PC-9 (cell line): ENCODE measurements around the gene MADCAM1. TPM values are rescaled to one million over a fixed set of nuclear protein-coding genes. Genes with fewer than 3 reads are reported as not detected.

Source experiments
- BruUV-seq: library from RNA; stranded (reverse); fragments of 400-500 nt; replicated peaks from 2 replicates; lab custom pipeline; 2021; lab: Mats Ljungman, UMichigan
- CTCF ChIA-PET: fragments of 300-600 bp; sonication (Branson Sonifier 250); formaldehyde crosslinking; loops from one replicate; lab custom pipeline; 2022; ENCODE audit warnings: antibody characterized with exemption; lab: Charles Lee
- POLR2A ChIA-PET: fragments of 300-600 bp; sonication (Branson Sonifier 250); formaldehyde crosslinking; loops from one replicate; lab custom pipeline; 2022; ENCODE audit warnings: antibody characterized with exemption; ENCODE audit not compliant: unreplicated experiment; lab: Charles Lee
- DNase-seq, 2 experiments: peaks; one replicate each; pipeline versions ENCODE4 v3.0.0 to v3.0.0-alpha.2; 2015 to 2022; ENCODE audit warnings: mixed read lengths in 1 of 2
- H2AFZ ChIP-seq: fragments of 200-600 bp; sonication (generic); 2 replicates; pipeline ENCODE4 v1.8.1; 2017; ENCODE audit warnings: antibody characterized with exemption
- H3F3A ChIP-seq: fragments of 200-600 bp; sonication (generic); 2 replicates; pipeline ENCODE4 v1.8.1; 2017; ENCODE audit warnings: antibody characterized with exemption, mild to moderate bottlenecking, low read depth; ENCODE audit not compliant: insufficient read depth
- H3K27ac ChIP-seq: fragments of 200-600 bp; sonication (generic); 2 replicates; pipeline ENCODE4 v1.6.1; 2016; ENCODE audit warnings: mixed run types
- H3K27me3 ChIP-seq: fragments of 200-600 bp; sonication (generic); 2 replicates; pipeline ENCODE4 v1.6.1; 2016; ENCODE audit warnings: low read depth, mixed run types; ENCODE audit not compliant: insufficient read depth
- H3K36me3 ChIP-seq: fragments of 200-600 bp; sonication (generic); 2 replicates; pipeline ENCODE4 v1.6.1; 2016; ENCODE audit warnings: low read depth, mixed run types
- H3K4me1 ChIP-seq: fragments of 200-600 bp; sonication (generic); replicated peaks from 2 replicates; pipeline ENCODE4 v1.6.1; 2016; ENCODE audit warnings: mixed run types; ENCODE audit not compliant: insufficient read depth
- H3K4me2 ChIP-seq: fragments of 200-600 bp; sonication (generic); 2 replicates; pipeline ENCODE4 v1.6.1; 2017; ENCODE audit warnings: mixed run types
- H3K4me3 ChIP-seq: fragments of 200-600 bp; sonication (generic); 2 replicates; pipeline ENCODE4 v1.6.1; 2016; ENCODE audit warnings: mixed run types
- H3K79me2 ChIP-seq: fragments of 200-600 bp; sonication (generic); 2 replicates; pipeline ENCODE4 v1.6.1; 2017; ENCODE audit warnings: low read depth, mixed run types
- H3K9me2 ChIP-seq: fragments of 200-600 bp; sonication (generic); 2 replicates; pipeline ENCODE4 v1.8.1; 2017; ENCODE audit warnings: mild to moderate bottlenecking; ENCODE audit not compliant: insufficient read depth
- H3K9me3 ChIP-seq: fragments of 200-600 bp; sonication (generic); 2 replicates; pipeline ENCODE4 v1.8.1; 2016; ENCODE audit warnings: low read depth; ENCODE audit not compliant: insufficient read depth
- H4K20me1 ChIP-seq: fragments of 200-600 bp; sonication (generic); 2 replicates; pipeline ENCODE4 v1.8.1; 2017; ENCODE audit not compliant: insufficient read depth
- CTCF ChIP-seq: fragments of 200-600 bp; sonication (generic); conservative IDR thresholded peaks from 2 replicates; pipeline ENCODE4 v1.6.1; 2017; ENCODE audit warnings: mixed run types, antibody characterized with exemption, mild to moderate bottlenecking, moderate library complexity
- EZH2 ChIP-seq: fragments of 200-600 bp; sonication (generic); IDR thresholded peaks from 2 replicates; pipeline ENCODE4 v1.8.0; 2017; ENCODE audit warnings: antibody characterized with exemption, low read depth
- intact Hi-C: fragments of 100-400 bp; cut with micrococcal nuclease; formaldehyde crosslinking; loops from one replicate; pipeline ENCODE4 v1.10.0; 2022; ENCODE audit not compliant: unreplicated experiment
- total RNA-seq: library from RNA; stranded (reverse); gene quantifications from 2 replicates; pipeline ENCODE4 v1.2.3, GENCODE V29; 2021

The MADCAM1 gene
- total RNA-seq, 1 experiment from 2014 or later: 1.1 TPM

GRCh38 chr19:485077-485476 lies 11.2 kb upstream of the MADCAM1 start:
- BruUV-seq: no TSS peak
- H4K20me1 ChIP-seq: no peaks in the 10 kb centered on the region
- intact Hi-C loops: no loop called here
- H3K79me2 ChIP-seq: peaks cover 6% of the 10 kb centered on the region; the same call in 1 of the 2 replicates
- TF ChIP-seq EZH2: no peak
- no peak for TF ChIP-seq CTCF
- H3K4me3 ChIP-seq: no peak overlapping the region
- no peak overlapping the region for H2AFZ ChIP-seq
- H3K27ac ChIP-seq: no peak overlapping the region
- H3K36me3 ChIP-seq: no peaks in the 10 kb centered on the region
- no peaks in the 10 kb centered on the region for H3K9me3 ChIP-seq
- peaks cover 16% of the 10 kb centered on the region for H3F3A ChIP-seq
- no peaks in the 10 kb centered on the region for H3K27me3 ChIP-seq
- H3K9me2 ChIP-seq: no peaks in the 10 kb centered on the region
- H3K4me2 ChIP-seq: no peak overlapping the region
- CTCF ChIA-PET: no interaction called here
- no peak for DNase-seq
- H3K4me1 ChIP-seq: peaks cover 11% of the 10 kb centered on the region; the same call in 1 of the 2 replicates
- POLR2A ChIA-PET: no interaction called here

GRCh38 chr19:485583-486236 lies 10.6 kb upstream of the MADCAM1 start:
- intact Hi-C loops: no loop called here
- ChIA-PET CTCF (no interaction called here), POLR2A (no interaction called here)
- Histone ChIP-seq H4K20me1 (no peaks in the 10 kb centered on the region), H3K36me3 (no peaks in the 10 kb centered on the region), H3K4me3 (no peak overlapping the region), H3K9me3 (no peaks in the 10 kb centered on the region), H3K4me2 (peak overlapping the region; percentile 52), H3K4me1 (peaks cover 11% of the 10 kb centered on the region; the same call in 1 of the 2 replicates), H2AFZ (no peak overlapping the region; the same call in 1 of the 2 replicates), H3K27me3 (no peaks in the 10 kb centered on the region), H3K9me2 (no peaks in the 10 kb centered on the region), H3K79me2 (peaks cover 6% of the 10 kb centered on the region; the same call in 1 of the 2 replicates), H3F3A (peaks cover 18% of the 10 kb centered on the region), H3K27ac (no peak overlapping the region)
- DNase-seq: peak; percentile 58 to 60
- no TSS peak for BruUV-seq
- no peak for TF ChIP-seq EZH2
- TF ChIP-seq CTCF: no peak

GRCh38 chr19:488505-489417 lies 7.5 kb upstream of the MADCAM1 start:
- H3K4me3 ChIP-seq: peak overlapping the region; percentile 89
- intact Hi-C loops: loop anchor here (2.0 kb wide), 2 partner anchors 18 to 198 kb away; partner anchors contain the start of genes PLPP2 and TPGS1
- H2AFZ ChIP-seq: peak overlapping the region; percentile 95; the same call in 1 of the 2 replicates
- peaks cover 6% of the 10 kb centered on the region; the same call in 1 of the 2 replicates for H3K79me2 ChIP-seq
- H3K4me2 ChIP-seq: peak overlapping the region; percentile 88
- H3K27me3 ChIP-seq: no peaks in the 10 kb centered on the region
- H3K9me3 ChIP-seq: no peaks in the 10 kb centered on the region
- no peaks in the 10 kb centered on the region for H3K9me2 ChIP-seq
- H3K27ac ChIP-seq: peak overlapping the region; percentile 57
- ChIA-PET CTCF (interaction anchor here (0.6 kb wide), 1 partner anchor 42 kb away, joined by 3 read pairs; no protein-coding TSS in a partner anchor), POLR2A (interaction anchor here (0.7 kb wide), 1 partner anchor 17 kb away, joined by 3 read pairs; no protein-coding TSS in a partner anchor)
- no peaks in the 10 kb centered on the region for H3K36me3 ChIP-seq
- BruUV-seq: no TSS peak
- H4K20me1 ChIP-seq: no peaks in the 10 kb centered on the region
- TF ChIP-seq CTCF: no peak
- no peak for TF ChIP-seq EZH2
- H3F3A ChIP-seq: peaks cover 36% of the 10 kb centered on the region
- peaks cover 11% of the 10 kb centered on the region; the same call in 1 of the 2 replicates for H3K4me1 ChIP-seq
- DNase-seq: peak; percentile 75 to 94
